Activated T-cell treated with anti-CD3 and anti-CD28 coated beads, Interleukin-2, amount 50 U/mL, for 1 hour (primary cell): Measurements from ENCODE around the gene PDE4A.

Experiments
- DNase-seq: peaks from one replicate; pipeline ENCODE4 v3.0.0-alpha.2; 2020

The PDE4A gene

GRCh38 chr19:10468133-10468532, 47.8 kb downstream of the PDE4A start:
- no peak for DNase-seq

GRCh38 chr19:10471909-10472308, 51.6 kb downstream of the PDE4A start:
- DNase-seq, result no peak

GRCh38 chr19:10473192-10473591, 52.9 kb downstream of the PDE4A start:
- no peak for DNase-seq

GRCh38 chr19:10474962-10475451, 54.7 kb downstream of the PDE4A start:
- no peak for DNase-seq

- DNase-seq, result no peak
Observed at GRCh38 chr19:10478476-10478875, 58.1 kb downstream of the PDE4A start.

- peak; percentile 87 for DNase-seq
Observed at GRCh38 chr19:10478903-10479384, 58.6 kb downstream of the PDE4A start.

- no peak for DNase-seq
Observed at GRCh38 chr19:10486551-10486950, 66.2 kb downstream of the PDE4A start.

GRCh38 chr19:10491472-10492047, 71.2 kb downstream of the PDE4A start:
- DNase-seq, result no peak

- no peak for DNase-seq
Observed at GRCh38 chr19:10497371-10497770, 77.0 kb downstream of the PDE4A start.

- DNase-seq, result no peak
Observed at GRCh38 chr19:10499550-10500246, 79.4 kb downstream of the PDE4A start.

- DNase-seq, result no peak
Observed at GRCh38 chr19:10500247-10500592, 79.9 kb downstream of the PDE4A start.

- DNase-seq, result peak; percentile 38
Observed at GRCh38 chr19:10501971-10502523, 81.7 kb downstream of the PDE4A start.

GRCh38 chr19:10502524-10503001, 82.2 kb downstream of the PDE4A start:
- DNase-seq, result peak; percentile 89

GRCh38 chr19:10503002-10503789, 82.9 kb downstream of the PDE4A start, which contains the start of gene KEAP1:
KEAP1 (minus strand) TSS chr19:10503356; CDS start chr19:10500033, 3,323 bp downstream.
- no peak for DNase-seq

- peak; percentile 83 for DNase-seq
Observed at GRCh38 chr19:10505583-10506229, 85.4 kb downstream of the PDE4A start.

- DNase-seq, result no peak
Observed at GRCh38 chr19:10508036-10508435, 87.7 kb downstream of the PDE4A start.

GRCh38 chr19:10508707-10509106, 88.4 kb downstream of the PDE4A start:
- DNase-seq, result no peak

- peak; percentile 76 for DNase-seq
Observed at GRCh38 chr19:10510301-10510802, 90.0 kb downstream of the PDE4A start.

- no peak for DNase-seq
Observed at GRCh38 chr19:10513223-10513622, 92.9 kb downstream of the PDE4A start.

GRCh38 chr19:10514211-10515145, 94.1 kb downstream of the PDE4A start:
- peak; percentile 59 for DNase-seq

GRCh38 chr19:10516064-10516385, 95.7 kb downstream of the PDE4A start:
- no peak for DNase-seq
